ENCODE measurements around the gene KIR3DL2.

DNA sequence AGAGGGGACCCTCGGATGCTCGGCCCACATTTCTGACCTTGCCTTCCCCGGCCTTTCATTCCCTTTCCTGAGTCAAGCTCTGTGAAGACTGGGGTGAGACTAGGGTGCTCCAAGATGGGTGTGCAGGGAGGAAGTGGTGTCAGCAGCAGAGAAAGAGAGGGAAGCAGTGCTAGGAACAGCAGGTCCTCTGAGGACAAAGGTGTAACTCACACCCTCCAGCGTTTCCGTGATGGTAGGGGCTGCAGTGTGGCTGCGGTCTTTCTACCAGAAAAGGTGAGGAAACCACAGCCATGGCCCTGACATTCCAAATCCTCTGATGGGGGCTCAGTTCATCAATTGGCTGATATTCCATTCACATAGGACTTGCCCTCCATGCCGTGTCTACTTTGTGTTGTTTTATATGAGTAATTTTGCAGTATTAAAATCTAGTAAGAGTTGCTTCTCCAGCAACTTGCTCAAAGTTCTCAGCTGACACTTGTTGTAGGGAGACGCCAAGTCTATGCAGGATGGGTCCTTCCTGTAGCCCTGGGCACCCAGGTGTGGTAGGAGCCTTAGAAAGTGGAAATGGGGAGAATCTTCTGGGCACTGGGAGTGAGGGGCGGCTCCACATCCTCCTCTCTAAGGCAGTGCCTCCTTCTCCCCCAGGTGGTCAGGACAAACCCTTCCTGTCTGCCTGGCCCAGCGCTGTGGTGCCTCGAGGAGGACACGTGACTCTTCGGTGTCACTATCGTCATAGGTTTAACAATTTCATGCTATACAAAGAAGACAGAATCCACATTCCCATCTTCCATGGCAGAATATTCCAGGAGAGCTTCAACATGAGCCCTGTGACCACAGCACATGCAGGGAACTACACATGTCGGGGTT, 32.3 kb upstream of the KIR3DL2 start:
- TF ChIP-seq CTCF (conservative IDR thresholded peaks at IDR 0.05) (no peak), ZFX (IDR thresholded peaks at IDR 0.05) (no peak)

Measured in C4-2B (cell line).